ENCODE data around the gene KANK4. TPM values are rescaled to one million over a fixed set of nuclear protein-coding genes. Genes with fewer than 3 reads are reported as not detected.

KANK4 gene
- total RNA-seq, 4 donors from 2014 or later = 0.17 to 9.4 (median 0.35) TPM

DNA sequence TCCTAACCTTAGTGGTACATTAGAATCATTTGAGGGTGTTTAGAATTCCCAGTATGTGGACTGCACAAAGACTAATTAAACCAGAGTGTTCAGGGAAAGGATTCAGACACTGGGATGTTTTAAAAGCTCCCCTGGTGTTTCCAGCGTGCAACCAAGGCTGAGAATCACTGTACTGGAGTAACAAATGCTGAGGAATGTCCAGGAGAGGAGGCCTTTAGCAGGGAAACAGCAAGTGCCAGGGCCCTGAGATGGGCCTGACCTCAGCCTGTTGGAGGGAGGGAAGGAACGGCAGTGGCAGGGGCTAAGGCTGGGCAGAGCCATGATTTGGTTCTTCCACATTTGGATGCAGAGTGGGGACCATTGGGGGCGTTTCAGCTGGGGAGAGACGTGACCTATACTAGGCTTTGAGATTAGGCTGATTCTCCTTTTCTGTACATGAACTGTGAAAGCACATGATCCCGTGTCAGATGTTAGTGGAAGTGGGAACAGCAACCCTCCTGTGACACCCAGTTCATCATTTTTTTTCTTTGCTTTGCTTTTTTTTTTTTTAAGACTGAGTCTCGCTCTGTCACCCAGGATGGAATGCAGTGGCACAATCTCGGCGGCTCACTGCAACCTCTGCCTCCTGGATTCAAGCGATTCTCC lies 49.3 kb downstream of the KANK4 start:
- TF ChIP-seq, protein P1, sequence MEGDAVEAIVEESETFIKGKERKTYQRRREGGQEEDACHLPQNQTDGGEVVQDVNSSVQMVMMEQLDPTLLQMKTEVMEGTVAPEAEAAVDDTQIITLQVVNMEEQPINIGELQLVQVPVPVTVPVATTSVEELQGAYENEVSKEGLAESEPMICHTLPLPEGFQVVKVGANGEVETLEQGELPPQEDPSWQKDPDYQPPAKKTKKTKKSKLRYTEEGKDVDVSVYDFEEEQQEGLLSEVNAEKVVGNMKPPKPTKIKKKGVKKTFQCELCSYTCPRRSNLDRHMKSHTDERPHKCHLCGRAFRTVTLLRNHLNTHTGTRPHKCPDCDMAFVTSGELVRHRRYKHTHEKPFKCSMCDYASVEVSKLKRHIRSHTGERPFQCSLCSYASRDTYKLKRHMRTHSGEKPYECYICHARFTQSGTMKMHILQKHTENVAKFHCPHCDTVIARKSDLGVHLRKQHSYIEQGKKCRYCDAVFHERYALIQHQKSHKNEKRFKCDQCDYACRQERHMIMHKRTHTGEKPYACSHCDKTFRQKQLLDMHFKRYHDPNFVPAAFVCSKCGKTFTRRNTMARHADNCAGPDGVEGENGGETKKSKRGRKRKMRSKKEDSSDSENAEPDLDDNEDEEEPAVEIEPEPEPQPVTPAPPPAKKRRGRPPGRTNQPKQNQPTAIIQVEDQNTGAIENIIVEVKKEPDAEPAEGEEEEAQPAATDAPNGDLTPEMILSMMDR (IDR thresholded peaks at IDR 0.05; ENCODE audit: low read depth) = no peak

DNA sequence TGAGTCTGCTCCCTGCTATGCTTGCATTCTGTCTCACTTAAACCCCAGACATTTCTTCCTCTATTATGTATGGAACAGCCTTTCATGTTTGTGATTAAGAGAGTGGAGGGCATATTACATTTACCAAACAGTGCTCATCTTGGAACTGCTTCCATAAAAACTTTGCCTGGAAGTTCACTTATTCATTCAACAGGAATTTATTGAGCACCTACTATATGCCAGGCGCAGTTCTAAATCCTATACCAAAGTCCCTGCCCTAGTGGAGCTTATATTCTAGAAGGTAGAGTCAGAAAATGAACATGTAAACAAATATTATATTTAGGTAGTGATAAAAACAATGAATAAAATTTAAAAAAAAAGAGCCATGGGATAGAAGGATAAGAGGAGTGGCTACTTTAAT lies 49.8 kb downstream of the KANK4 start:
- TF ChIP-seq, protein P1 (IDR thresholded peaks at IDR 0.05; ENCODE audit: low read depth) = no peak

GRCh38 chr1:62268315-62268714 lies 50.9 kb downstream of the KANK4 start:
- TF ChIP-seq, protein P1 (IDR thresholded peaks at IDR 0.05; ENCODE audit: low read depth) = no peak

DNA sequence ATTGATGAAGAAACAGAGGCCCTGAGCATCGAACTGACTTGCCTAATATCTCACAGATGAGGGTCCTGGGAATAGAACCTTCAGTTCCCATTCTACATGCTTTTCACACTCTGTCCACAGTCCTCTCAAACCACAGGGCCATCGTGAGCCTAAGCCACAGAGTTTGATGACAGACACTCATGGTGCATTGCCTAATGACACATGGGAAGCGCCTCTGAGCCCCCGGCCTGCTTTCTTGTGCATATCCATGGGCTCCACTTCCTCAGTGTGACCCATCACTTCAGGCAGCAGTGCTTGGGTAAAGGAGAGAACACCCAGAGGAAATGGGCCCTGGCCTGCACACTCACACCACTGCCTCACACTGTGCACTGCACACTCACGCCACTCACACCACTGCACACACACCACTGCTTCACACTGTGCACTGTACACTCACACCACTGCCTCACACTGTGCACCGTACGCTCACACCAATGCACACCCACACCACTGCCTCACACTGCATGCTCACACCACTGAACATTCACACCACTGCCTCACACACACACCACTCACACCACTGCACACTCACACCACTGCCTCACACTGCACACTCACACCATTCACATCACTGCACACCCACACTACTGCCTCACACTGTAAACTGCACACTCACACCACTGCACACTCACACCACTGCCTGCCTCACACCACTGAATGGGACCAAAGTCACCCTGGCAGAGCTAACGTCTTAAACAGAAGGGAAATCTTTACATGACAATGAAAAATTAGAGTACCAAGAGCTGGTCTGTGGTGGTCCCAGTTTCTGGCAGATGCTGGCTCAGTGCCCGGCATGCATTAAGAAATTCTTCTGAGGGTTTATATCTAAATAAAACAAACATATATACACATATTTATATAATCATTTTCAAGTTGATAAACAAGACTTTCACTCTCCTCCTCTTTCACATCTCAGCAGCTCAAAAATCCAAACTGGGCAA lies 53.0 kb downstream of the KANK4 start:
- TF ChIP-seq, protein P1 (IDR thresholded peaks at IDR 0.05; ENCODE audit: low read depth) = no peak

DNA sequence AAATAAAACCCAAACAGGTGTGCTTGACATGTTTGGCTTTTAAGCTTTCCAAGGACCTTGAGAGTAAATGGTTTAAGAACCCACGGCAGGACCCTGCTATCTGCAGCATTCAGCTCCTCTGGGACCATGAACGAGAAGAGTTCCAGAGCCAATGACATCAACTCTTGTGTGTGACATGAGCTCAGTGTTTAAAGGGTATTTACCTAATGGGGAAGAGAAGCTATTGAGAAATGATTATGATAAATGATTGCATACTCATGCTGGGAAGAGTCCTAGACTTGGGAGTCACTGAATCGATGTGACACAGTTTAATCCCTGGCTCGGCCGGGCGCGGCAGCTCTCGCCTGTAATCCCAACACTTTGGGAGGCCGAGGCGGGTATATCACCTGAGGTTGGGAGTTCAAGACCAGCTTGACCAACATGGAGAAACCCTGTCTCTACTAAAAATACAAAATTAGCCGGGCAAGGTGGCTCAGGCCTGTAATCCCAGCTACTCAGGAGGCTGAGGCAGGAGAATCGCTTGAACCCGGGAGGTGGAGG lies 55.4 kb downstream of the KANK4 start:
- TF ChIP-seq, protein P1 (IDR thresholded peaks at IDR 0.05; ENCODE audit: low read depth) = no peak

DNA sequence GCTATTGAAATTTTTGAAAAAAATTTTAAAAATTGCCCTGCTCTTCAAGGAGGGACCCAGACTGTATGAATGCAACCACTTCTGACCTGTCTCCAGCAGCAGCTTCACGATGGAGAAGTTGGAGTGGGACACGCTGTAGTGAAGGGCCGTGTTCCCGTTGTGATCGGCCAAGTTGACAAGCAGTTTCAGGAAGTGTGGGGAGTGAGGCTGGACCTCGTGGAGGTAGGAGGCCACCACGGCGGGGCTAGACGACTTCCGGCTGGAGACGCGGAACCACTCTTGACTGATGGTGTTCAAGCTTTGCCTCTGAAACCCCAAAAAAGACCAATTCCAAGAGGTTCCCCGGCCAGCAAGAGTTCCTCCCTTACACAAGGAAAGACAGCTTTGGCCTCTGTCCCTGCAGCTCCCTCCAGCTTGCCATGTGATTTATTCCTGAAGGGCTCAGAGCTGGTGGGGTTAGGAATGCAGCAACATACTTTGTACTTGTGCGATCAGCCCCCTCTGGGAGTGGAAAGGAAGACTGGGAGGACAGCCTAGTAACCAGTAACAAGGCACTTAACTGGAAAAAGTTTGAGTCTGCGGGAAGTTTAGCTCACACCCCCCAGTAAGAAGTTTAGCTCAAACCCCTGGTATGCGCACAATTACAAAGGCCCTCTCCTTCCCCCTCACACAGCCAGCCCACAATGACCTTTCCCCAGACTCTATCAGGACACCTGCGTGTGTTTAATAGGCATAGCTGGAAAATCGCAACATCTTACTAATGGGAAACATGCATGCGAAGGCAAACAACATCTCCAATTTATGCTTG lies 56.0 kb downstream of the KANK4 start:
- TF ChIP-seq, protein P1 (IDR thresholded peaks at IDR 0.05; ENCODE audit: low read depth) = no peak
